GM23338 (cell line): ENCODE measurements around the gene CACNG3. TPM values are rescaled to one million over a fixed set of nuclear protein-coding genes. Genes with fewer than 3 reads are reported as not detected.

Experiments used
- ATAC-seq: fragments of 200-7000 bp; cut with Tn5 transposase; 3 replicates; pipeline ENCODE4 v1.9.1; 2020
- DNase-seq: peaks from one replicate; pipeline ENCODE4 v3.0.0-alpha.2; 2015; ENCODE audit warnings: low spot score
- H2AFZ ChIP-seq: fragments of 200-600 bp; sonication (generic); 2 replicates; pipeline ENCODE4 v1.8.0; 2016; ENCODE audit warnings: antibody characterized with exemption, mild to moderate bottlenecking, moderate library complexity
- H3F3A ChIP-seq: fragments of 200-600 bp; sonication (generic); replicated peaks from 2 replicates; pipeline ENCODE4 v1.8.0; 2017; ENCODE audit warnings: antibody characterized with exemption, mixed run types, low read depth
- H3K27ac ChIP-seq: fragments of 200-600 bp; sonication (generic); 2 replicates; pipeline ENCODE4 v1.6.1; 2016; ENCODE audit warnings: low read depth
- H3K27me3 ChIP-seq: fragments of 200-600 bp; sonication (generic); 2 replicates; pipeline ENCODE4 v1.8.0; 2016; ENCODE audit warnings: mild to moderate bottlenecking, mixed run types, moderate library complexity; ENCODE audit not compliant: insufficient read depth
- H3K36me3 ChIP-seq: fragments of 200-600 bp; sonication (generic); 2 replicates; pipeline ENCODE4 v1.8.0; 2016; ENCODE audit warnings: mild to moderate bottlenecking; ENCODE audit not compliant: insufficient read depth
- H3K4me1 ChIP-seq: fragments of 200-600 bp; sonication (generic); 2 replicates; pipeline ENCODE4 v1.8.0; 2016; ENCODE audit warnings: mild to moderate bottlenecking, moderate library complexity; ENCODE audit not compliant: insufficient read depth
- H3K4me2 ChIP-seq: fragments of 200-600 bp; sonication (generic); 2 replicates; pipeline ENCODE4 v1.7.1; 2017; ENCODE audit warnings: mixed run types
- H3K4me3 ChIP-seq: fragments of 200-600 bp; sonication (generic); 2 replicates; pipeline ENCODE4 v1.6.1; 2016; ENCODE audit warnings: mixed run types
- H3K79me2 ChIP-seq: fragments of 200-600 bp; sonication (generic); replicated peaks from 2 replicates; pipeline ENCODE4 v1.8.0; 2017; ENCODE audit warnings: mild to moderate bottlenecking; ENCODE audit not compliant: insufficient read depth
- H3K9me2 ChIP-seq: fragments of 200-600 bp; sonication (generic); 2 replicates; pipeline ENCODE4 v1.8.0; 2017; ENCODE audit not compliant: insufficient read depth
- H4K20me1 ChIP-seq: fragments of 200-600 bp; sonication (generic); replicated peaks from 2 replicates; pipeline ENCODE4 v1.8.0; 2017; ENCODE audit warnings: mild to moderate bottlenecking; ENCODE audit not compliant: insufficient read depth
- H3K27ac Mint-ChIP-seq: 2 replicates; pipeline ENCODE4 v1.8.0; 2020; ENCODE audit warnings: inconsistent platforms, mild to moderate bottlenecking, moderate library complexity, mixed read lengths
- H3K27me3 Mint-ChIP-seq: 3 replicates; pipeline ENCODE4 v1.8.0; 2022; ENCODE audit warnings: low read depth, mild to moderate bottlenecking, moderate library complexity, mixed read lengths, inconsistent platforms; ENCODE audit not compliant: insufficient read depth, poor library complexity
- H3K36me3 Mint-ChIP-seq: 3 replicates; pipeline ENCODE4 v1.8.0; 2021; ENCODE audit warnings: low read depth, mild to moderate bottlenecking, inconsistent platforms, moderate library complexity, mixed read lengths
- H3K4me1 Mint-ChIP-seq: 3 replicates; pipeline ENCODE4 v1.8.0; 2020; ENCODE audit warnings: mild to moderate bottlenecking, inconsistent platforms, mixed read lengths
- H3K4me3 Mint-ChIP-seq: 3 replicates; pipeline ENCODE4 v1.8.0; 2021; ENCODE audit warnings: moderate library complexity, mild to moderate bottlenecking, inconsistent platforms, mixed read lengths
- H3K9me3 Mint-ChIP-seq: 3 replicates; pipeline ENCODE4 v1.8.0; 2020; ENCODE audit warnings: moderate library complexity, mild to moderate bottlenecking, inconsistent platforms, mixed read lengths
- CREB1 ChIP-seq: fragments of 250-450 bp; sonication (Bioruptor Pico); IDR thresholded peaks from 2 replicates; pipeline ENCODE4 v1.5.0; 2020; ENCODE audit warnings: low read depth, mild to moderate bottlenecking, moderate library complexity
- ETS1 ChIP-seq: IDR thresholded peaks from 2 replicates; pipeline ENCODE4 v1.6.1; 2016; ENCODE audit warnings: antibody characterized with exemption
- EZH2phosphoT487 ChIP-seq: fragments of 200-600 bp; sonication (generic); IDR thresholded peaks from one replicate; pipeline ENCODE4 v1.8.1; 2018; ENCODE audit warnings: antibody characterized with exemption; ENCODE audit not compliant: unreplicated experiment
- JUNB ChIP-seq: IDR thresholded peaks from one replicate; pipeline ENCODE4 v1.6.1; 2016; ENCODE audit warnings: antibody characterized with exemption; ENCODE audit not compliant: unreplicated experiment
- POLR2AphosphoS5 ChIP-seq: IDR thresholded peaks from 2 replicates; pipeline ENCODE4 v1.6.1; 2016; ENCODE audit warnings: antibody characterized with exemption, low read depth
- REST ChIP-seq: IDR thresholded peaks from one replicate; pipeline ENCODE4 v1.6.1; 2018; ENCODE audit warnings: antibody characterized with exemption; ENCODE audit not compliant: unreplicated experiment
- STAT1 ChIP-seq: IDR thresholded peaks from one replicate; pipeline ENCODE4 v1.6.1; 2016; ENCODE audit warnings: antibody characterized with exemption; ENCODE audit not compliant: unreplicated experiment
- ZNF114 ChIP-seq: fragments of 250-450 bp; sonication (Bioruptor Pico); IDR thresholded peaks from 2 replicates; pipeline ENCODE4 v1.5.0; 2020; ENCODE audit warnings: mild to moderate bottlenecking, moderate library complexity
- ZNF331 ChIP-seq: fragments of 250-450 bp; sonication (Bioruptor Pico); IDR thresholded peaks from 2 replicates; pipeline ENCODE4 v1.5.0; 2020; ENCODE audit warnings: low read depth, mild to moderate bottlenecking, moderate library complexity
- ZNF462 ChIP-seq: fragments of 250-450 bp; sonication (Bioruptor Pico); IDR thresholded peaks from 2 replicates; pipeline ENCODE4 v1.5.0; 2020; ENCODE audit warnings: mild to moderate bottlenecking, moderate library complexity
- polyA plus RNA-seq: library from polyadenylated mRNA; unstranded; fragments of >200 nt; fragmentation: Nextera tagmentation; extraction: Ambion mirVana; gene quantifications from 2 replicates; pipeline ENCODE4 v1.2.1, GENCODE V29; 2016
- total RNA-seq: library from RNA; depleted of rRNA; stranded (reverse); fragments of >200 nt; shearing (Covaris generic); gene quantifications from 2 replicates; pipeline ENCODE4 v1.2.3, GENCODE V29; 2014

CACNG3 gene
- total and polyA plus RNA-seq, 2 experiments from 2014 or later = not detected

GRCh38 chr16:24232936-24233335, 23.2 kb upstream of the CACNG3 start:
- no peaks in the 10 kb centered on the region for H4K20me1 ChIP-seq
- H2AFZ ChIP-seq = peak overlapping the region; percentile 38; the same call in 1 of the 2 replicates
- no peaks in the 10 kb centered on the region for H3K79me2 ChIP-seq
- no peak overlapping the region for H3K4me2 ChIP-seq
- peaks cover 5% of the 10 kb centered on the region; the same call in 2 of the 3 replicates for H3K9me3 Mint-ChIP-seq
- H3K9me2 ChIP-seq = peaks cover 8% of the 10 kb centered on the region; the same call in 1 of the 2 replicates
- TF ChIP-seq POLR2AphosphoS5 (no peak), STAT1 (no peak), ZNF462 (CRISPR knock-in tag) (no peak)
- no peak overlapping the region for H3K4me3 Mint-ChIP-seq
- H3K36me3 Mint-ChIP-seq = no peaks in the 10 kb centered on the region; the same call in 2 of the 3 replicates
- ATAC-seq (no peak), DNase-seq (no peak)
- H3F3A ChIP-seq = no peaks in the 10 kb centered on the region
- no peak overlapping the region for H3K27ac ChIP-seq
- H3K27ac Mint-ChIP-seq = no peak overlapping the region
- no peak overlapping the region for H3K4me3 ChIP-seq
- no peaks in the 10 kb centered on the region for H3K4me1 Mint-ChIP-seq
- H3K27me3 Mint-ChIP-seq = peaks cover 3% of the 10 kb centered on the region
- no peaks in the 10 kb centered on the region for H3K27me3 ChIP-seq
- H3K4me1 ChIP-seq = no peaks in the 10 kb centered on the region
- no peaks in the 10 kb centered on the region; the same call in 1 of the 2 replicates for H3K36me3 ChIP-seq

- no peaks in the 10 kb centered on the region; the same call in 1 of the 2 replicates for H3K36me3 ChIP-seq
- no peak for ATAC-seq
- H3K27me3 ChIP-seq = no peaks in the 10 kb centered on the region
- no peak overlapping the region for H3K27ac Mint-ChIP-seq
- H3K4me1 ChIP-seq = no peaks in the 10 kb centered on the region
- no peaks in the 10 kb centered on the region for H3K79me2 ChIP-seq
- no peak overlapping the region for H3K27ac ChIP-seq
- H3K4me1 Mint-ChIP-seq = no peaks in the 10 kb centered on the region
- H3K9me2 ChIP-seq = peaks cover 8% of the 10 kb centered on the region; the same call in 1 of the 2 replicates
- peaks cover 3% of the 10 kb centered on the region for H3K27me3 Mint-ChIP-seq
- peaks cover 18% of the 10 kb centered on the region for H3K9me3 Mint-ChIP-seq
- no peaks in the 10 kb centered on the region for H3F3A ChIP-seq
- H3K36me3 Mint-ChIP-seq = peaks cover 7% of the 10 kb centered on the region; the same call in 2 of the 3 replicates
- no peak overlapping the region for H2AFZ ChIP-seq
- H4K20me1 ChIP-seq = no peaks in the 10 kb centered on the region
- no peak for DNase-seq
- H3K4me2 ChIP-seq = no peak overlapping the region
- no peak overlapping the region for H3K4me3 ChIP-seq
- no peak overlapping the region for H3K4me3 Mint-ChIP-seq
- TF ChIP-seq ETS1 (no peak), ZNF331 (no peak), JUNB (no peak), STAT1 (no peak), REST (no peak), ZNF114 (CRISPR knock-in tag) (no peak), EZH2phosphoT487 (no peak), CREB1 (CRISPR knock-in tag) (no peak)
Observed at GRCh38 chr16:24234737-24235136, 21.4 kb upstream of the CACNG3 start.
